Measurements from ENCODE around the gene SVEP1. TPM values are rescaled to one million over a fixed set of nuclear protein-coding genes. Genes with fewer than 3 reads are reported as not detected.

SVEP1 gene
- total RNA-seq, 1 donor from 2014 or later: 41.8 TPM

DNA sequence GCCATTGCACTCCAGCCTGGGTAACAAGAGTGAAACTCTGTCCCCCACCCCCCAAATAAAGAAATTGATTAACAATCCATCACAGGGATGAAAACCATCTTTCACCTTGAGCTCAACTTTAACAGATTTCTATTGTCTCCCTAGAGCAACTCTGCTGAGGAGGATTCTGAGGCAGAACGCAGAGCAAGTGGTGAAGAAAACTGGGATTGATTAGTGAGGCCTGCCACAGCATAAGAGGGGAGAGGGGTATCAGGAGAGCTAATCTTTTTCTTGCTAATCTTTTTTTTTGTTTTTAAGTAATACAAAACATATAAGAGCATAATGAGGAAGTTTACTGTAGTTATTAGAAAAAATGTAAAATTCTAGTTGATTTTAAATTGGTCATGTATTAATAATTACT lies 250.8 kb downstream of the SVEP1 start:
- Histone ChIP-seq H3K4me1 (no peaks in the 10 kb centered on the region), H3K27me3 (no peaks in the 10 kb centered on the region), H3K27ac (no peak overlapping the region), H3K36me3 (no peaks in the 10 kb centered on the region), H3K4me3 (no peak overlapping the region), H3K9me3 (no peaks in the 10 kb centered on the region)
- TF ChIP-seq, protein P1, sequence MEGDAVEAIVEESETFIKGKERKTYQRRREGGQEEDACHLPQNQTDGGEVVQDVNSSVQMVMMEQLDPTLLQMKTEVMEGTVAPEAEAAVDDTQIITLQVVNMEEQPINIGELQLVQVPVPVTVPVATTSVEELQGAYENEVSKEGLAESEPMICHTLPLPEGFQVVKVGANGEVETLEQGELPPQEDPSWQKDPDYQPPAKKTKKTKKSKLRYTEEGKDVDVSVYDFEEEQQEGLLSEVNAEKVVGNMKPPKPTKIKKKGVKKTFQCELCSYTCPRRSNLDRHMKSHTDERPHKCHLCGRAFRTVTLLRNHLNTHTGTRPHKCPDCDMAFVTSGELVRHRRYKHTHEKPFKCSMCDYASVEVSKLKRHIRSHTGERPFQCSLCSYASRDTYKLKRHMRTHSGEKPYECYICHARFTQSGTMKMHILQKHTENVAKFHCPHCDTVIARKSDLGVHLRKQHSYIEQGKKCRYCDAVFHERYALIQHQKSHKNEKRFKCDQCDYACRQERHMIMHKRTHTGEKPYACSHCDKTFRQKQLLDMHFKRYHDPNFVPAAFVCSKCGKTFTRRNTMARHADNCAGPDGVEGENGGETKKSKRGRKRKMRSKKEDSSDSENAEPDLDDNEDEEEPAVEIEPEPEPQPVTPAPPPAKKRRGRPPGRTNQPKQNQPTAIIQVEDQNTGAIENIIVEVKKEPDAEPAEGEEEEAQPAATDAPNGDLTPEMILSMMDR (IDR thresholded peaks at IDR 0.05): no peak
- no peak for DNase-seq (ENCODE audit: low spot score in 2 of 2)
- intact Hi-C loops (cut with DNase I): no loop called here

- intact Hi-C loops (cut with DNase I): no loop called here
- H3K36me3 ChIP-seq: no peaks in the 10 kb centered on the region
- DNase-seq (ENCODE audit: low spot score in 2 of 2): no peak
- TF ChIP-seq, protein P1 (IDR thresholded peaks at IDR 0.05): no peak
- no peak overlapping the region for H3K4me3 ChIP-seq
- no peaks in the 10 kb centered on the region for H3K27me3 ChIP-seq
- no peaks in the 10 kb centered on the region for H3K4me1 ChIP-seq
- no peaks in the 10 kb centered on the region for H3K9me3 ChIP-seq
- no peak overlapping the region for H3K27ac ChIP-seq
Measured at GRCh38 chr9:110327716-110328115, 251.8 kb downstream of the SVEP1 start.

DNA sequence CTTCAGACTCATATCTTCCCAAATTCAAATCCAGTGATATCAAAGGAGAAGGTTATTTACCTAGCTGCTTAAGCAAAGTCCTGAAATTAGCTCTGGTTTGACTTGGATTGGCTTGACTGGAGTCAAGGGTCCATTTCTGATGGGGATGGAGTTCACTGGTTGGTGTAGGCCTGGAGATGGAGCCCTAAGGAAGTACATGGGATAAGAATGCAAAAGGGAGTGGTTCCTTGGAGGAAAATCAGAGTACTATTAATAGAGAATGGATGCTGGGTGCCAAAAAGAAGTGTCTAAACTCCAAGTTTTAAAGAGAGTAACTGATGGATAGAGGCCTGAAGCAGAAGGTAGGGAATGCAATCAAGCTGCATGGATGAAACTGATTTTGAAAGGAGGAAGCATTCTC lies 255.7 kb downstream of the SVEP1 start:
- no peaks in the 10 kb centered on the region for H3K36me3 ChIP-seq
- intact Hi-C loops (cut with DNase I): no loop called here
- no peaks in the 10 kb centered on the region for H3K4me1 ChIP-seq
- no peaks in the 10 kb centered on the region for H3K27me3 ChIP-seq
- DNase-seq (ENCODE audit: low spot score in 2 of 2): no peak
- no peak overlapping the region for H3K27ac ChIP-seq
- no peaks in the 10 kb centered on the region for H3K9me3 ChIP-seq
- no peak overlapping the region for H3K4me3 ChIP-seq
- TF ChIP-seq, protein P1 (IDR thresholded peaks at IDR 0.05): no peak

GRCh38 chr9:110320651-110321445 lies 258.7 kb downstream of the SVEP1 start:
- no peaks in the 10 kb centered on the region for H3K27me3 ChIP-seq
- H3K27ac ChIP-seq: no peak overlapping the region
- H3K4me3 ChIP-seq: no peak overlapping the region
- DNase-seq (ENCODE audit: low spot score in 2 of 2): no peak
- intact Hi-C loops (cut with DNase I): no loop called here
- H3K9me3 ChIP-seq: no peaks in the 10 kb centered on the region
- TF ChIP-seq, protein P1 (IDR thresholded peaks at IDR 0.05): no peak
- no peaks in the 10 kb centered on the region for H3K36me3 ChIP-seq
- no peaks in the 10 kb centered on the region for H3K4me1 ChIP-seq

GRCh38 chr9:110319781-110320492 lies 259.6 kb downstream of the SVEP1 start:
- Histone ChIP-seq H3K27ac (no peak overlapping the region), H3K4me1 (no peaks in the 10 kb centered on the region), H3K27me3 (no peaks in the 10 kb centered on the region), H3K9me3 (no peaks in the 10 kb centered on the region), H3K4me3 (no peak overlapping the region), H3K36me3 (no peaks in the 10 kb centered on the region)
- intact Hi-C loops (cut with DNase I): no loop called here
- no peak for DNase-seq (ENCODE audit: low spot score in 2 of 2)
- TF ChIP-seq, protein P1 (IDR thresholded peaks at IDR 0.05): no peak
